H1 (cell line): Measurements from ENCODE around the gene OR5M10. TPM values are rescaled to one million over a fixed set of nuclear protein-coding genes. Genes with fewer than 3 reads are reported as not detected.

ENCODE experiments used
- GTF2F1 ChIP-seq: IDR thresholded peaks from 2 replicates; pipeline ENCODE4 v1.6.1; 2012; ENCODE audit warnings: low read depth, low read length, improper control_type of control experiment, borderline replicate concordance
- JUND ChIP-seq: IDR thresholded peaks from 2 replicates; pipeline ENCODE4 v1.6.1; 2011; ENCODE audit warnings: mild to moderate bottlenecking, improper control_type of control experiment, low read length
- RBBP5 ChIP-seq: IDR thresholded peaks from 2 replicates; pipeline ENCODE4 v1.7.1; 2012; ENCODE audit warnings: low read depth, mild to moderate bottlenecking, inconsistent platforms, low read length, moderate library complexity, borderline replicate concordance
- RXRA ChIP-seq: IDR thresholded peaks from 2 replicates; pipeline ENCODE4 v1.6.1; 2011; ENCODE audit warnings: low read depth, mild to moderate bottlenecking, low read length, moderate library complexity; ENCODE audit not compliant: insufficient read depth
- ZNF274 ChIP-seq: IDR thresholded peaks from 2 replicates; pipeline ENCODE4 v1.7.0; 2012; ENCODE audit warnings: low read length, borderline replicate concordance; ENCODE audit errors: extremely low read depth
- polyA plus RNA-seq, 7 experiments: library from polyadenylated mRNA; depleted of rRNA in 3 of 7; stranded (reverse) in 5 of 7; unstranded in 2 of 7; fragments of >200 nt in 5 of 7; fragments of 200-250 nt in 2 of 7; gene quantifications; 1 replicate in 5 of 7; 2 replicates in 1 of 7; 4 replicates in 1 of 7; pipeline versions ENCODE4 v1.2.1 to v1.2.3, GENCODE V29; 2011 to 2013; ENCODE audit warnings: missing spikeins in 2 of 7, mixed read lengths in 2 of 7
- total RNA-seq: library from RNA; stranded (reverse); fragmentation: NEBNext Ultra II Directional; extraction: Animal tissue kit (Norgen Biotek cat#: 25700); gene quantifications from 2 replicates; pipeline ENCODE4 v1.2.1, GENCODE V29; 2021
- TF ChIP-seq, protein P1 (sequence below), 3 experiments: IDR thresholded peaks; 1 replicate in 2 of 3; 2 replicates in 1 of 3; pipeline versions ENCODE4 v1.5.1 to v1.6.1; 2011; ENCODE audit warnings: low read length in 3 of 3, mild to moderate bottlenecking in 3 of 3, inconsistent platforms in 2 of 3, low read depth in 1 of 3, moderate library complexity in 1 of 3; ENCODE audit not compliant: insufficient read depth in 1 of 3; ENCODE audit errors: control extremely low read depth in 1 of 3

OR5M10 gene
- total and polyA plus RNA-seq, 2 of the 8 experiments (the other 6 are each of a cell fraction or from before 2014, with no cell fraction given): not detected

DNA sequence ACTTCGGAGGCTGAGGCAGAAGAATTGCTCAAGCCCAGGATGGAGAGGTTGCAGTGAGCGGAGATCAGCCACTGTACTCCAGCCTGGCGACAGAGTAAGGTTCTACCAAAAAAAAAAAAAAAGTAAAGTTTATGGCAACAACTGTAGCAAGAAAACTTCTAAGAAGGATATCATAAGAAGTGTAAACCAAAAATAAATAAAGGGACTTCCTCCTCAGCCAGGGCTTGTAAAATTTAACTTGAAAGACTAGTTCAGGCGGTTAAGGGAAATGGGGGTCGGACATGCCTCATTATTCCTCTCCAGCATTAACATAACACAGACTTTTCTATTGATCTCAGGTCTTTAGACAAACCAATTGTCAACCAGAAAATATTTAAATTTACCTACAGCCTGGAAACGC lies 32.0 kb downstream of the OR5M10 start (continued):
- TF ChIP-seq, protein P1, sequence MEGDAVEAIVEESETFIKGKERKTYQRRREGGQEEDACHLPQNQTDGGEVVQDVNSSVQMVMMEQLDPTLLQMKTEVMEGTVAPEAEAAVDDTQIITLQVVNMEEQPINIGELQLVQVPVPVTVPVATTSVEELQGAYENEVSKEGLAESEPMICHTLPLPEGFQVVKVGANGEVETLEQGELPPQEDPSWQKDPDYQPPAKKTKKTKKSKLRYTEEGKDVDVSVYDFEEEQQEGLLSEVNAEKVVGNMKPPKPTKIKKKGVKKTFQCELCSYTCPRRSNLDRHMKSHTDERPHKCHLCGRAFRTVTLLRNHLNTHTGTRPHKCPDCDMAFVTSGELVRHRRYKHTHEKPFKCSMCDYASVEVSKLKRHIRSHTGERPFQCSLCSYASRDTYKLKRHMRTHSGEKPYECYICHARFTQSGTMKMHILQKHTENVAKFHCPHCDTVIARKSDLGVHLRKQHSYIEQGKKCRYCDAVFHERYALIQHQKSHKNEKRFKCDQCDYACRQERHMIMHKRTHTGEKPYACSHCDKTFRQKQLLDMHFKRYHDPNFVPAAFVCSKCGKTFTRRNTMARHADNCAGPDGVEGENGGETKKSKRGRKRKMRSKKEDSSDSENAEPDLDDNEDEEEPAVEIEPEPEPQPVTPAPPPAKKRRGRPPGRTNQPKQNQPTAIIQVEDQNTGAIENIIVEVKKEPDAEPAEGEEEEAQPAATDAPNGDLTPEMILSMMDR (IDR thresholded peaks at IDR 0.05; ENCODE audit: control extremely low read depth in 1 of 3, insufficient read depth in 1 of 3, low read depth in 1 of 3, low read length in 3 of 3): no peak
- TF ChIP-seq RBBP5: no peak
- no peak for TF ChIP-seq RXRA
- no peak for TF ChIP-seq JUND
- TF ChIP-seq ZNF274: no peak
- no peak for TF ChIP-seq GTF2F1
